Fibroblast of pulmonary artery (primary cell): ENCODE results near the gene GMPR.
"Not testable (repeated sequence)": the region's sequence is repeated elsewhere in the genome, so short reads cannot be mapped to it uniquely, and the experiment has no call there.

Experiments
- DNase-seq: peaks from one replicate; pipeline ENCODE4 v3.0.0-alpha.2; 2010; ENCODE audit warnings: low read depth
- H3K4me3 ChIP-seq: replicated peaks from 2 replicates; pipeline ENCODE4 v1.5.1; 2011; ENCODE audit warnings: low read depth, mild to moderate bottlenecking, control low read depth, low read length, moderate library complexity
- TF ChIP-seq, protein P1 (sequence below): IDR thresholded peaks from 2 replicates; pipeline ENCODE4 v1.5.1; 2011; ENCODE audit warnings: mild to moderate bottlenecking, control low read depth, low read length, inconsistent platforms; ENCODE audit errors: missing control alignments

Gene GMPR

DNA sequence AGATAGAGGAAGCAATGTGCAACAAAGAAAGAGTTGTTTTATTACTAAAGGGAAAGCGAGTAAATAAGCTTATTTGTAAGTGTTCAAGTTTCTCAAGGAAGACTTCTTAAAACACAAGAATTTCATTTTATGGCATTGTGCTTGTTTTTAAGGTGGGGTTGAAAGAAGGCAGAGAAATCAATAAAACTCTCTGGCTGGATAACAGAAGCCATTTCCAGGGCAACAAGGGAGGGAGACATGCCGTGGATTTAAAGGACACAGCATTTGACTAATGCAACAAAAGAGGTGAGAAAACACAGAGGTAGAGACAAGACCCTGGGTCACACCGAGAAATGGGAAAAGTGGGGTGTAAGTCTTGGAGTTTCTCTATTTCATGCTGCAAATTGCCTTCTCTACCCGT is 28.8 kb upstream of the GMPR start:
- no peak for DNase-seq
- TF ChIP-seq, protein P1, sequence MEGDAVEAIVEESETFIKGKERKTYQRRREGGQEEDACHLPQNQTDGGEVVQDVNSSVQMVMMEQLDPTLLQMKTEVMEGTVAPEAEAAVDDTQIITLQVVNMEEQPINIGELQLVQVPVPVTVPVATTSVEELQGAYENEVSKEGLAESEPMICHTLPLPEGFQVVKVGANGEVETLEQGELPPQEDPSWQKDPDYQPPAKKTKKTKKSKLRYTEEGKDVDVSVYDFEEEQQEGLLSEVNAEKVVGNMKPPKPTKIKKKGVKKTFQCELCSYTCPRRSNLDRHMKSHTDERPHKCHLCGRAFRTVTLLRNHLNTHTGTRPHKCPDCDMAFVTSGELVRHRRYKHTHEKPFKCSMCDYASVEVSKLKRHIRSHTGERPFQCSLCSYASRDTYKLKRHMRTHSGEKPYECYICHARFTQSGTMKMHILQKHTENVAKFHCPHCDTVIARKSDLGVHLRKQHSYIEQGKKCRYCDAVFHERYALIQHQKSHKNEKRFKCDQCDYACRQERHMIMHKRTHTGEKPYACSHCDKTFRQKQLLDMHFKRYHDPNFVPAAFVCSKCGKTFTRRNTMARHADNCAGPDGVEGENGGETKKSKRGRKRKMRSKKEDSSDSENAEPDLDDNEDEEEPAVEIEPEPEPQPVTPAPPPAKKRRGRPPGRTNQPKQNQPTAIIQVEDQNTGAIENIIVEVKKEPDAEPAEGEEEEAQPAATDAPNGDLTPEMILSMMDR: no peak
- H3K4me3 ChIP-seq: no peak overlapping the region

- DNase-seq: no peak
Observed at GRCh38 chr6:16212276-16212675, 26.1 kb upstream of the GMPR start.

GRCh38 chr6:16216501-16217155 is 21.8 kb upstream of the GMPR start:
- no peak overlapping the region for H3K4me3 ChIP-seq

More at GRCh38 chr6:16212276-16212675, 26.1 kb upstream of the GMPR start:
- TF ChIP-seq, protein P1: no peak
- no peak overlapping the region for H3K4me3 ChIP-seq

GRCh38 chr6:16217156-16217721 is 21.1 kb upstream of the GMPR start:
- TF ChIP-seq, protein P1: no peak
- H3K4me3 ChIP-seq: no peak overlapping the region
- DNase-seq: no peak

More at GRCh38 chr6:16216501-16217155, 21.8 kb upstream of the GMPR start:
- peak; percentile 48 for DNase-seq
- TF ChIP-seq, protein P1: no peak

GRCh38 chr6:16222826-16223225 is 15.6 kb upstream of the GMPR start:
- TF ChIP-seq, protein P1: no peak
- no peak overlapping the region for H3K4me3 ChIP-seq
- no peak for DNase-seq

DNA sequence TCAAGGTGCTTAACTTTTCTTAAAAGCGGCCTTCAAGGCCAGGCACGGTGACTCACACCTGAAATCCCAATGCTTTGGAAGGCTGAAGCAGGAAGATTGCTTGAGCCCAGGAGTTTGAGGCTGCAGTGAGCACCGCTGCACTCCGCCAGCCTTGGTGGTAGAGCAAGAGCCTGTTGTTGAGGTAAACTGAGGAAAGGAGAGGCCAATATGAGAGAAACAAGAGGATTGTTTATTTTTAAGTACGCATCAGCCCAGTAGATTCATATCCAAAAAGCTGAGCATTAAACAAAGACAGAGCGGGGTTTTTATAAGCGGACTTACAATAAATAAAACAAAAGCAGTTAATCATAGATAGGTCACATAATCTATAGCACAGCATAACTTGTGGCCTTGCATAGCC is 15.0 kb upstream of the GMPR start:
- TF ChIP-seq, protein P1: no peak
- DNase-seq: no peak
- no peak overlapping the region for H3K4me3 ChIP-seq

DNA sequence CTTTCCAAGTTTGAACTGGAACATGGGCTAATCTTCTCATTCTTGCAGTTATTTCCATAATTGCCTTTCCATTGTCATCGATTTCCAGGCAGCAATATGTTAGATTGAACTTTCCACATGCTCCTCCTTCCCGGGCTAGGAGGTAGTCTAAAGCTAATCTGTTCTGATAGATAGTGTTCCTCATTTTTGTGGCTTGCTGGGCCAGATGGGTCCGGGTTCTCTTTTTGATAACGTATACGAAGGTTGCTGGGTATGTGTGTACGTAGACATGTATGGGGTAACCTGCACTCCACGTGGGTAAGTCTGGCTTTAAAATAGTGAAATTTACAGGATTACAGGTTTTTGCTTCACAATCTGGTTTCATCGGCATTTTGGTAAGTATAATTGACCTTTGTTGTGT is 14.0 kb upstream of the GMPR start:
- DNase-seq: no peak
- TF ChIP-seq, protein P1: no peak
- no peak overlapping the region for H3K4me3 ChIP-seq

- not testable (repeated sequence) for DNase-seq, H3K4me3 ChIP-seq
Observed at GRCh38 chr6:16225062-16225731, 13.2 kb upstream of the GMPR start.

- H3K4me3 ChIP-seq, DNase-seq: not testable (repeated sequence)
Observed at GRCh38 chr6:16226117-16227047, 12.0 kb upstream of the GMPR start.
